Raji (cell line): ENCODE measurements around the gene HS3ST3B1.

Source experiments
- POLR2A ChIP-seq: IDR thresholded peaks from 2 replicates; pipeline ENCODE4 v1.6.1; 2011; ENCODE audit warnings: low read depth, low read length, control low read depth; ENCODE audit not compliant: insufficient read depth

The HS3ST3B1 gene

GRCh38 chr17:14300575-14301278 lies at the start of gene HS3ST3B1:
Gene HS3ST3B1 (plus strand): TSS chr17:14301081. CDS start chr17:14301519, 438 bp downstream.
- TF ChIP-seq POLR2A: peak; percentile 70

GRCh38 chr17:14261406-14261805 lies 39.5 kb upstream of the HS3ST3B1 start:
- TF ChIP-seq POLR2A: no peak

GRCh38 chr17:14268264-14268663 lies 32.6 kb upstream of the HS3ST3B1 start:
- TF ChIP-seq POLR2A: no peak

GRCh38 chr17:14269473-14269872 lies 31.4 kb upstream of the HS3ST3B1 start:
- no peak for TF ChIP-seq POLR2A

GRCh38 chr17:14270508-14270907 lies 30.4 kb upstream of the HS3ST3B1 start:
- TF ChIP-seq POLR2A: no peak

GRCh38 chr17:14276535-14277250 lies 24.2 kb upstream of the HS3ST3B1 start:
- TF ChIP-seq POLR2A: no peak

- TF ChIP-seq POLR2A: no peak
These were observed 19.4 kb upstream of the HS3ST3B1 start for GRCh38 chr17:14281530-14281929.

- no peak for TF ChIP-seq POLR2A
These were observed 18.2 kb upstream of the HS3ST3B1 start for GRCh38 chr17:14282726-14283125.

GRCh38 chr17:14289162-14289561 lies 11.7 kb upstream of the HS3ST3B1 start:
- TF ChIP-seq POLR2A: no peak

GRCh38 chr17:14294876-14295275 lies 6.0 kb upstream of the HS3ST3B1 start:
- TF ChIP-seq POLR2A: no peak

GRCh38 chr17:14295676-14296075 lies 5.2 kb upstream of the HS3ST3B1 start:
- no peak for TF ChIP-seq POLR2A

- TF ChIP-seq POLR2A: no peak
These were observed 4.5 kb upstream of the HS3ST3B1 start for GRCh38 chr17:14296166-14296910.

GRCh38 chr17:14297161-14297851 lies 3.6 kb upstream of the HS3ST3B1 start:
- TF ChIP-seq POLR2A: no peak

GRCh38 chr17:14298221-14298946 lies 2.5 kb upstream of the HS3ST3B1 start:
- no peak for TF ChIP-seq POLR2A

- TF ChIP-seq POLR2A: no peak
These were observed 2.0 kb upstream of the HS3ST3B1 start for GRCh38 chr17:14298947-14299279.
